DMS153 treated with DMSO at 0.1 percent for 48 hours (cell line): ENCODE results near the gene ITGA3.
A peak's percentile ranks its signal among the peaks of the same experiment; 100 is the strongest.

Source experiments
- DNase-seq: peaks from one replicate; lab custom pipeline; 2025; ENCODE audit not compliant: unreplicated experiment; lab: John Stamatoyannopoulos, UW

ITGA3 gene

GRCh38 chr17:50123649-50124349 lies 67.9 kb downstream of the ITGA3 start:
- peak; percentile 83 for DNase-seq

GRCh38 chr17:50125420-50125997 lies 69.6 kb downstream of the ITGA3 start:
- DNase-seq = no peak

- DNase-seq = no peak
Measured at GRCh38 chr17:50127697-50128361, 71.9 kb downstream of the ITGA3 start.

- DNase-seq = no peak
Measured at GRCh38 chr17:50128441-50129352, 72.8 kb downstream of the ITGA3 start.

GRCh38 chr17:50129353-50129727 lies 73.4 kb downstream of the ITGA3 start:
- no peak for DNase-seq

- no peak for DNase-seq
Measured at GRCh38 chr17:50129728-50130558, 74.0 kb downstream of the ITGA3 start, which contains the start of gene SAMD14. Gene SAMD14, minus strand, starts transcription at chr17:50130160. Its CDS starts 5,201 bp downstream, at chr17:50124959.

GRCh38 chr17:50130559-50131305 lies 74.8 kb downstream of the ITGA3 start:
- no peak for DNase-seq

- DNase-seq = no peak
Measured at GRCh38 chr17:50132104-50132794, 76.3 kb downstream of the ITGA3 start.

GRCh38 chr17:50133028-50133768 lies 77.3 kb downstream of the ITGA3 start:
- no peak for DNase-seq

- DNase-seq = no peak
Measured at GRCh38 chr17:50133769-50134099, 77.8 kb downstream of the ITGA3 start.

- DNase-seq = no peak
Measured at GRCh38 chr17:50134206-50135110, 78.5 kb downstream of the ITGA3 start.

- no peak for DNase-seq
Measured at GRCh38 chr17:50135316-50136095, 79.6 kb downstream of the ITGA3 start.

GRCh38 chr17:50136096-50136687 lies 80.3 kb downstream of the ITGA3 start:
- DNase-seq = no peak

GRCh38 chr17:50137042-50137441 lies 81.1 kb downstream of the ITGA3 start:
- no peak for DNase-seq

GRCh38 chr17:50139185-50139783 lies 83.4 kb downstream of the ITGA3 start:
- DNase-seq = no peak
